GM12878 (cell line): ENCODE measurements around the gene DUSP15.

Experiments
- CEBPB ChIP-seq, 2 experiments: fragments of 150-350 bp in 1 of 2; IDR thresholded peaks; 2 replicates each; pipeline ENCODE4 v1.6.1; 2012 to 2014; ENCODE audit warnings: low read depth in 2 of 2, low read length in 2 of 2, borderline replicate concordance in 1 of 2, inconsistent platforms in 1 of 2
- CTCF ChIP-seq, 3 experiments: IDR thresholded peaks in 2 of 3; conservative IDR thresholded peaks in 1 of 3; 2 replicates each; pipeline ENCODE4 v1.5.1; 2011; ENCODE audit warnings: low read depth in 3 of 3, low read length in 3 of 3, mild to moderate bottlenecking in 3 of 3, control low read depth in 2 of 3, moderate library complexity in 2 of 3, inconsistent platforms in 1 of 3, mixed read lengths in 1 of 3; ENCODE audit not compliant: control insufficient read depth in 2 of 3, insufficient read depth in 1 of 3; ENCODE audit errors: extremely low read depth in 1 of 3
- E2F4 ChIP-seq: IDR thresholded peaks from 2 replicates; pipeline ENCODE4 v1.6.1; 2012; ENCODE audit warnings: low read depth, low read length, improper control_type of control experiment
- MYC ChIP-seq: IDR thresholded peaks from 2 replicates; pipeline ENCODE4 v1.6.1; 2011; ENCODE audit warnings: mild to moderate bottlenecking, low read length, moderate library complexity, inconsistent platforms; ENCODE audit not compliant: insufficient read depth, insufficient replicate concordance, insufficient read length, severe bottlenecking
- NFYA ChIP-seq: IDR thresholded peaks from 2 replicates; pipeline ENCODE4 v1.6.1; 2011; ENCODE audit warnings: low read depth, mild to moderate bottlenecking, low read length, improper control_type of control experiment, borderline replicate concordance
- REST ChIP-seq: IDR thresholded peaks from 2 replicates; pipeline ENCODE4 v1.6.1; 2012; ENCODE audit warnings: mild to moderate bottlenecking, low read depth, low read length
- SMC3 ChIP-seq: IDR thresholded peaks from 2 replicates; pipeline ENCODE4 v1.6.1; 2011; ENCODE audit warnings: low read length, improper control_type of control experiment, borderline replicate concordance
- ZNF274 ChIP-seq: IDR thresholded peaks from one replicate; pipeline ENCODE4 v1.8.0; 2011; ENCODE audit not compliant: insufficient read length, insufficient read depth

GRCh38 chr20:31919410-31920155 is 49.3 kb upstream of the DUSP15 start:
- TF ChIP-seq SMC3, result no peak
- no peak for TF ChIP-seq NFYA
- TF ChIP-seq CTCF (IDR thresholded peaks at IDR 0.05 in 2 of 3, conservative IDR thresholded peaks at IDR 0.05 in 1 of 3; ENCODE audit: control insufficient read depth in 2 of 3, extremely low read depth in 1 of 3, insufficient read depth in 1 of 3, low read depth in 3 of 3, low read length in 3 of 3), result no peak
- no peak for TF ChIP-seq E2F4
- TF ChIP-seq ZNF274, result no peak
- TF ChIP-seq MYC, result no peak
- TF ChIP-seq CEBPB (IDR thresholded peaks at IDR 0.05; ENCODE audit: borderline replicate concordance in 1 of 2, low read depth in 2 of 2, low read length in 2 of 2), result no peak
- no peak for TF ChIP-seq REST
